GM04504 (cell line): ENCODE data around the gene TNFAIP8L3.

Source experiments
- DNase-seq: peaks from one replicate; pipeline ENCODE4 v3.0.0-alpha.2; 2012; ENCODE audit warnings: low read depth

The TNFAIP8L3 gene

DNA sequence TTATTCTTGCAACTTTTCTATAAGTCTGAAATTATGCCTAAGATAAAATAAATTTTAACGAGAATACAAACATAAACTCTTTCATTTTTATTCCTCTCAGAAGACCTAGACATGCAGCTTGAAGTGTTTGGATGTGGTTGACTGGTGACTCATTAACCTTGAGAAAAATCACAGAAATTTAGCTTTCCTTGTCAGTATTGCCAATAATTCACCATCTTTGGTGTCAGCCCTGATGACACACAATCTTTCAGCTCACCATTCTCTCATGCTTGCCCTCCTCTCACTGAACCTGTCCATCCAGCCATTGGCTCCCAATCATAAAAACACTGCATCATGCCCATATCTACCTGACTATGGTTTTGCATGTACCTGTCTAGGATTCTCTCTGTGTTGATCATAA lies 22.6 kb upstream of the TNFAIP8L3 start:
- DNase-seq = no peak

DNA sequence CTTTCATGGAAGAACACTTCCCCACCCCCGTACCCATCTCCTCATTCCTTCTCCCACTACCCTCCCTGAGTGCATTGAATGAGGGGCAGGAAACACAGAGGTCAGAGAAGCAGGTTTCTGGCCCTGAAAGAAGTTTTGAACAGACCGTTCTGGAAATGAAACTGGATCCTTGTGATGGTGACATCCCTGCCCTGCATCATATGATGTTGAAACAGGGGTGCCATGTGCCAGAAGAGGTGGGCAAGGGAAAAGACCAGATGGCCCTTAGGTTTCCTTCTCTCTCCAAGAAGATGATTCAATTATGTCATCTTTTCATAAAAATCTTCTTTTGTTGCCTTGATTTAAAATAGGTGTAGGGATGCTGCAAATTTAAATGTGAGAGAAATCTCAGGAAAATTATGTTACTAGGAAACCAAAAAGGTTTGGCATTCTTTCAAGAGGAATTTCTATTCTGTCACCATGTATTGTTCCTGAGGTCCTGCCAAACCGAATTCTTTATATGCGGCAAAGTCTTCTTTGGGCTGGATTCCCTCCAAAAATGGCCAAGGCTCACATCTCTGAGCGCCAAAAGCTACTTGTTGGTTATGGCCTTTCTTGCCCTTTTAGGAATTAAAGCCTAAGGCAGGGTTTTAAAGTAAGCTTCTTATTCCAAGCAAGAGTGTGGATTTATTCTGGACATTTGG lies 19.9 kb upstream of the TNFAIP8L3 start:
- no peak for DNase-seq

GRCh38 chr15:51112078-51112477 lies 17.4 kb upstream of the TNFAIP8L3 start:
- DNase-seq = no peak

DNA sequence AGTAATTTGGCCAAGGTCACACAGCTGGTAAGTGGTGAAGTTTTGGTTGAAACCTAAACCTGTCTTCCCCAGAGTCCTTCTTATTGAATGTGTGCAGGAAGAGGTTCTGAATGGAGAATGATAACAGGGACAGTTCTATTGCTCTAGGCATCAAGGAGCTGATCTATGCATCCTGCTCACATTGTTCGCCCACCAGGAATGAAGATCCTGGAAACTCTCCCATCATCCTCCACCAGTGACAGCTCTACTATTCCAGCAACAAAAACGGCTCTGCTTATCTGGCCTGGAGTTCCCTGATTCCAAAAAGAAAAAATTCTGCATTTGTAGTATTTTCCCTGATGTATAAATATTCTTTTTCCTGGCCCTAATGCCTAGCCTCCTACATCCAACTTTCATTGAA lies 16.4 kb upstream of the TNFAIP8L3 start:
- DNase-seq = no peak

DNA sequence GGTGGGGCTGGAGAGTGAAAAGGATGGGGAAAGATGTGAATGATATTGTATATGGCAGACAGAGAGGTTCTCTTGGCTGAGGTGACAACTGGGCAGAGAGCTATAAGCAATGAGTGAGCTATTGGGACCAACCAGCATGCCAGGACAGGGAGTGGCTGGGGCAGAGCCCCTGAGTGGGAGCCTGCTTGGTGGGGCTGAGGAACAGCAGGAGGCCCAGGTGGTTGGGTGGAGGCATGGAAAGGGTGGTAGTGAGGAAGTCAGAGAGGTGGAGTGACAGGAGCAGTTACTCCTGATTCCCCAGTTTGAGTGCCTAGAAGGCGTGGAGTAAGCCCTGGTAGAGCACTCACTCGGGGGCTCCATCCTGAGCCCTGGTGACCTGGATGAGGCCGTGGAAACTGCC lies 15.5 kb upstream of the TNFAIP8L3 start:
- DNase-seq = no peak

DNA sequence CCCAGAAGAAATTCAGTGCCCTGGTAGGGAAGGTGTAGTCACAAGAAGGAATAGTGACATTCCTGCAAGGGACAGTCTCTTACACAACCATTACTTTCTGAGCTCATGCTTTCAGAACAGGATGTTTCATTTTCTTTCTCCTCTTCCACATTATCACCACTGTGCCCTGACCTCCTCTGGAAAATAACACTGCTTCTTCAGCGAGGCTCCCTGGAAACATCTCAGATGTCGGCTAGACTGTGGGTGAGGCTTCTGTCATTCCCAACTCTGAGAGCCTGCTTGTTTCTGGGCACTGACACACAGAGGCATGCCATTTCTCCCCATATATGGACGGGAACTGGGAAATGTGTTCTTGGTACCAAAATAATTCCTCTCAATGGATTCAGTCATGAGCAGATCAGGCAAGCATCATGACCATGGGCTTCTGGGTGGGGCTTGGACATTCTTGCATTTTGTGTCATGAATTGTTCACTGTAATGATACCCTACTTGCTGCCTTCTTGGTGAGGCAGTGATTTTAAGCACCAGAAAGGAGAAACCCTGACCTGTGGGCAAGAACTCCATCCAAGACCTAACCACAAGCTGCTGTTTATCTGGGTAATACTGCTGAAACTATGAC lies 14.3 kb upstream of the TNFAIP8L3 start:
- DNase-seq = peak; percentile 52

GRCh38 chr15:51107612-51108011 lies 12.9 kb upstream of the TNFAIP8L3 start:
- DNase-seq = no peak

DNA sequence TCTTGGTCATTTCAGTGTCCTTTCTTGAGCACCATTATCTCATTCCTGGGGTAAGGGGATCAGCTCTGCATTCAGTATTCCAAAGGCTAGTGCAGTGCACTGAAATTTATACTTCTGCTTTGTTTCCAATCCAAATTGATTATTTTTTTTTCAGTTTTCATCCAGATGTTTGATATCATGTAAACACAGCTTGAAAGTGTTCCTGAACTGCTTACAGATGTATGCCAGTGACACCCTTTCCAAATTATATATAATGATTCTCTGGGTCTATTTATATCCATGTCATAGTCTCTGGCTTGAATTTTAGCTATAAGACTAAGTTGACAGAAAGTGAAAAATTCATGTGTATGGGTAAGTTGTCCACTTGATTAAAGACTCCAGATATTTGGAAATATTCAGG lies 11.8 kb upstream of the TNFAIP8L3 start:
- no peak for DNase-seq

GRCh38 chr15:51105430-51106016 lies 10.8 kb upstream of the TNFAIP8L3 start:
- DNase-seq = no peak

DNA sequence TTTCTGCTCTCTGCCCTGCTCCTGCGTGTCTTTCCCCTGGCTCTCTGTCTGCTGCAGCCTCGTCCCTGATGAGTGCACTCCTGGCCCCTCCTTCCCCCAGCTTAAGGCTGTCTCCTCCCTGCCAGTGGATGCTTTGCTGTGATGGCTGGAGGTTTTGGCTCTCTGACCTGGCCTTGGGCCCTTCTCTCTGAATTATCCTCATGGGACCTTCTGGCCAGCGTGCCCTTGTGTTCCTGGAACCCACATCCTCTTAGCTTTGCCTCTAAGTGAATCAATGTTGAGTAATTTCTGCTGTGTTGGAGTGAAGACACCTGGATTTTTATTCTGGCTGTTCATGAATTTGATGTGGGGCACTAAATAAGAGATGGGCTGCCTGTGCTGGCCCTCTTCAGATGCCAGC lies 9.8 kb upstream of the TNFAIP8L3 start:
- no peak for DNase-seq

GRCh38 chr15:51103330-51103729 lies 8.6 kb upstream of the TNFAIP8L3 start:
- DNase-seq = no peak

DNA sequence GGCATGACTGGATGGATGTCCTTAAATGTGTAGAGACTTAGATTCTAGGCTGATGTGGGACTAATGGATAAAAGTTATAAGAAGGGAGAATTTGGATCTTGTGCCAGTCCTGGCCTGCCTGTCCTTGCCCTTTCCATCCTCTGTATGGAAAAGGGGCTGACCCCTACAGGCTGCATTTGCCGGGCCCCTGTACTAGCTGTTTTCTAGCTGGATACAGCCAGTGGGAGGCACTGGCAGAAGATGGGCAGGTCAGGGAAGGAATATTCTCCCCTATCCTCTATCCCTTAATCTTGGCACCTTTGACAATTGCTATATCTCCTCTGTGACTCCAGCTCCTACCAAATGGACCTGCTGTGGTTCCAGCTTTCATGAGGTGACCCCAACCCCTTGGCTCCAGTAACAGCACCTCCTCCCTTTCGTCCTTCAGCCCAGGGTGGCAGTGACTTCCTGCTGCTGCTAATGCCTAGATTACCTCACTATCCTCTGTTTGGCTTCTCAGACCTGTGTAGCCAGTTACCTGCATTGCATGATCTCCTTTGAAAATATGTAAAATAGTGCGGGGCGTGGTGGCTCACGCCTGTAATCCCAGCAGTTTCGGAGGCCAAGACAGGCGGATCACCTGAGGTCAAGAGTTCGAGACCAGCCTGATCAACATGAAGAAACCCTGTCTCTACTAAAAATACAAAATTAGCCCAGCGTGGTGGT lies 6.2 kb upstream of the TNFAIP8L3 start:
- no peak for DNase-seq

DNA sequence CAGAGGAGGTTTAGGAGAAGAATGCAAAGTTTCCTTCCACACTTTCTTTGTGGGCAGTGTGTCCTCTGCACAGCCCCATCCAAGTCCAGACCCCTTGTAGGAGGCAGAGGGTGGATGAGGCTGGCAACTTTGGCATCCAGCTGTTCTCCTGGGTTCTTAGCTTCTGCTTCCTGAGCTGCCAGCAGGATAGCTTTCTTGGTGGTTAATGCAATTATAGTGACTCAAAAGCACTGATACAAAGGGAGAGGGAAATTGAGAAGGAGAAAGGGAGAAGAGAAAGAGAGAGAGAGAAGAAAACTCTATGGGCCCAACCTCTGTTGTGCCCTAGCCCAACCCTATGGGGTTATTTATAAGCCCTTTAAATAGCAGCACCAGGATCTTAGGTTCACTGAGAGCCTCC lies 4.5 kb upstream of the TNFAIP8L3 start:
- no peak for DNase-seq

GRCh38 chr15:51098331-51098619 lies 3.6 kb upstream of the TNFAIP8L3 start:
- no peak for DNase-seq

GRCh38 chr15:51097553-51098330 lies 3.0 kb upstream of the TNFAIP8L3 start:
- no peak for DNase-seq

DNA sequence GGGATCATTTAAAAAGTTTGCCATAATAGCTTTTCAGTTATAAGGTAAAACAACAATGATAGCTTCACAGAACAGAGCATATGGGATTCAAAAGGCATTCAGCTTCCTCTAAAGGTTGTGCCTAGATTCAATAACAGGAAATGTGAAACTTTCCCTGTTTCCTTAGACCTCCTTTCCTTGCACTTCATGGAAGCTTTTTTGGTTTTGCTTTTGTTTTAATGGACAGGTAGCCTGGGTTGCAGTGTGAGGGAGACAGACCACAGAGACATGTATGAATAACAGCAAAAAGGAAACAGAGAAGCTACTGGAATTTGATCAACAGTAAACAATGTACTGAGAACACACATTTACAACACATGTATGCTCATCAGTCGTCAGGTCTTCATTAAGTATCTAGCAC lies 2.3 kb upstream of the TNFAIP8L3 start:
- DNase-seq = no peak

DNA sequence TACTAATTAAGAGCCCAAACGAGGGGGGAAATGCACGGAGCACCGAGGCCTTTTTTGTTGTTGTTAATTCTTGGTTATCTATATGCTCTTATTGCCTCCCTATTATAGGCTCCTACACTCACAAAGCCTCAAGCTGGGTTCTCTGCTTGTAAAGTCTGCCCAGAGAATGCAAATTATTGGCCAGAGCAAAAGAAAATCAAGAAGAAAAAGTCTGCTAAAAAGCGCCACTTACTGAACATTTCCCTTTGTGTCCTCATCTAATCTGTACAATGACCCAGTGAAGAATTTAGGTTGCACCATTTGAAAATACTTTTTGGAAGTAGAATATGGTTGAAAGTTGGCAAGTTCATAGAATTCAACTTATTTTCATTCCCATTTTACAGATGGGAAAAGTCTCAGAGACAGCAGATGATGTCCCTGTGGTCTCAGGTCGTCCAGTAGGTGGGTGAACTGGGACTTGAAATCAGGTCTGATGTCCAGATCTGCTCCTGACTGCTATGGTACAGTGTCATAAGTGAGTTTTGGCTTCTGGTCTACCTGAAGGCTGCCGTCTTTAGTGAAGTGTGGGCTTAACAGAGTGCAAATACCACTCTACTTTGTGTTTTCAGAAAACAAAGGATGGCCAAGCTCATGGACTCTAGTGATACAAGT lies 1.1 kb upstream of the TNFAIP8L3 start:
- no peak for DNase-seq

GRCh38 chr15:51093839-51094605 lies 684 bp downstream of the TNFAIP8L3 start:
- DNase-seq = no peak

GRCh38 chr15:51093488-51093838 lies 1.2 kb downstream of the TNFAIP8L3 start:
- no peak for DNase-seq

DNA sequence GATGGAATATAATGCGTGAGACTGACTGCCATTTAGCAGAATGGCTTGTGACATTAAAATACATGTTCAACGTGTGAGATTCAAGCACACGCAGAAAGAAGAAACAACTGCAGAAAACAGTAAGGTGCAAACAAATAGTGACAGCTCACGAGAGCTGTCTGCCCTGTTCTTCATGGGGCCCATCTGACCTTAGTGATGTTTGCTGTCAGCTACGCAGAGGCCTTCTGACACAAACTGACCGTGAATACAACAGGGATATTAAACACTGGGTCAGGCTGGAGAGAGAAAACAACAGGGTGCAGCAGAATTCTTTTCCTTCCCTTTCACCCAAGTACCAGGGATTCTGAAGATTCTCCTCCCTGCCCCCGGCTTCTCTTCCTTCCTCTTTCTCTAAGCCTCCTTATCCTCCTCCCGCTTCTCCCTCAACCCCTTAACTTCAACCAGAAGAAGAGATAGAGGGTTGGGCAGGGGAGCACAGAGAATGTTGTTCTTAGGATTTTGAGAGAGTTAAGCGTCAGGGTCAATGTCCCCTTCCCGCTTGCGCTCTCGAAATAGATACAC lies 2.1 kb downstream of the TNFAIP8L3 start:
- no peak for DNase-seq

DNA sequence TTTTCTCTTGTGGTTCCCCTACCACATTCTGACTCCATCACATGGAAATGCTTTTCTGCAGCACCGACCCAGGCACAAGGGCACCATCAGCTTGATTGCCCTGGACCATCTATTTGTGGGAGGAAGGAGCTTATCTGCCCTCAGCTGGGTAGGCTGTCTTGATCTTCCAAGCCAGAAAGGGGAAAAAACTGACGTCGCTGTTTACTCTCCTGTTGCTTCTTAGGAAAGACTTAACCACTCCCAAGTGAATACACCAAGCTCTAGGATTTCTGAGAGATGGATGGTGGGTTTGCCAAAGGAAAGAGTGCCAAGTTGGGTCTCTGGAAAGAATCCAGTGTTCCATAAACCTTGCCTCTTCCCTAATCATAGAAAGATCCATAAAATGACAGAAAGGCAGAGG lies 4.0 kb downstream of the TNFAIP8L3 start:
- no peak for DNase-seq
